NCI-H1105 (cell line): ENCODE measurements around the gene TTLL7.

Experiments
- DNase-seq: peaks from one replicate; lab custom pipeline; 2025; lab: John Stamatoyannopoulos, UW

Gene TTLL7

DNA sequence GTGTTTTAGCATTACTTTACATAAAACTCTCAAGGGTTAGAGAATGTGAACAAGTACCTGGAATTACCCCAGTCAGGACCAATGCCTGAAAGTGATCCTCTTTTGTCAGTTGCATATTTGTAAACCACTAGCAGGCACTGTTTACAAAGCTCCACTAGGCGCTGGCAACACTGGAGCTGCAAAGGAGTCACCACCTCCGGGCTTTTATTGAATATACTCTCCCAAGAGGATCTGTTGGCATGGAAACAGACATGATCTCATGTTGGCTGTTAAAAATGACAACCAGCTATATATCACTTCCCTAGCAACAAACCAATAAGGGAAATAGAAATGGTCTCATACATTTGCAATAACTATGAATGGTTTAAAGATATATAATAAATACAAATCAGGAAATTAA, 116.0 kb downstream of the TTLL7 start:
- DNase-seq, result no peak

DNA sequence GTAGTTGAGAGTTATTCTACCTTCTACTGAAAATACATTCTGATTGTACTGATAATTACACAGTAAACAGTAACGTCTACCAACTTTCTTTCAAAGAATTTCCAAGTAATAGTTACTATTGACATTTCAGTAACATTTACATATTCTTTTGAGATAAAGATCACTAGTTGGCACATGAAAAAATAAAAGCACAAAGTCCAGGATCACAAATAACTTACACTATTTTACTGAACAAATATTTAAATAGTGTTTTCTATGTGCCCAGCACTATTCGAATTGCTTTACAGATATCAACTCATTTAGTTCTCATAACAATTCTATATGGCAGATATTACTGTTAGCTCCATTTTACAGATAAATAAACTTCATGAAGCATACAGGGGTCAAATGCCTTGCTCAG, 126.4 kb downstream of the TTLL7 start:
- DNase-seq, result no peak

DNA sequence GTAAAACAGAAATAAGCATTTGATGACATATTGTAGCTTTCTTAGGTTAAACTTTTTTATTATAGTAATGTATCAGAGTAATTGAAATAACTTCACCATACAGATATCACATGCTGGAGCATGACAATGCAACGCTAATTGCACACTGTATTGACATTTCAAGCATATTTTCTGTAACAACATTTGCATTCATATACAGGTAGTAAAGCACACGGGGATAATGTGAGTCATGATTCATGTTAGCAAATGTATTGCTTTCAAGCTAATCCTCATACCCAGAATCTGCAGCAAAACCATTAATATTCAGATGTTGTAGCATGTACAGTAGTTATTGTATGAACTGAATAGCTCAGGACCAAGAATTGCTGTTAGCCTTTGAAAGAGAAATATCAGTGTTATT, 133.9 kb downstream of the TTLL7 start:
- no peak for DNase-seq

DNA sequence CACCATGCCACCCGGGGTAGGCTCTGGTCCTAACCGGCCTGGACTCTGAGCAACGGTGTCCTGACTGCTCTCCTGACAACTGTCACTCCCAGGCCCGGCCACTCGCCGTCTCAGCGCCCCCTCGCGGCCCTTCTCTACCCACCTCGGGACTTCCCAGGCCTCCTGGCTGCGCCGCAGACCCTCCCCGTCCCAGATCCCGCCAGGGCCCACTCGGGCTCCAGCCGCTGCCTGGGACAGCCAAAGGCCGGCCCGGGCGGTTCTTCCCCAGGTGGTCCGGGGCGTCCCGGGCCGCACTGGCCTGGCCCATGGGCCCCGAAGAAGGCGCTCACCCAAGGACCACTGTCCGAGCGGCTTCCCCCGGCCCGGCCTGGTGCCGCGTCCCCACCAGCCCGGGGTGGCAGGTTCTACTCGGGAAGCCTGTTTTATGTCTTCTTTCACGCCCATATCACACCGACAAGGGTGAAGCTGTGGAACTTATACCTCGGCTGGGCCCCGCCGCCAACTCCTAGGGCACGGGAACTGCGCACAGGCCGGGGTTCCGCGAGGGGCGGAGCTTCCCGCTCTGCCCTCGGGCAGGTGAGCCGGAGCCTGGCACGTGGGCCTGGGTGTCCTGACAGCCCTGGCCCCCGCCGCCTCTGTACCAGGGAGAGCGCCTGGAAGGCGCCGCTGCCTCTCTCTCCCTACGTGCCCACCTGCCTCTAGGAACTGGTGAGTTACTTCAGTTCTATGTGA, 138.3 kb downstream of the TTLL7 start:
- no peak for DNase-seq

DNA sequence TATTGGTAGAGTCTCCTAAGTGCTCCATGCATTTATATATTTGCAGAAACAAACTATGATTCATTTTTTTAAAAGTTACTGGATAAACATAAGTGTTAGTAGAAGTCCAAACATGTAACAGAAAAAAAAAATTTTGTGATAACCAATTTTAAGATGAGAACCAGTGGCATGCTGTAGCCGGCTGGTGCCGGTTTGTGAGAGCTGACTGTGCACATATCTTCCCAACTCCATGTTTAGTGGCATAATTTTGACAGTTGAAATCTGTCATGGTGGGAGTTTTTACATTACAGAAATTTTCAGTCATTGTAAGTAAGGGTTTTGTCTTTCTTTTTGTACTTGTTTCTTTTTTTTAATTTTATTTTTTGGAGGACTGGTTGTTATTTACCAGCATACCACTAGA, 141.2 kb downstream of the TTLL7 start:
- no peak for DNase-seq

DNA sequence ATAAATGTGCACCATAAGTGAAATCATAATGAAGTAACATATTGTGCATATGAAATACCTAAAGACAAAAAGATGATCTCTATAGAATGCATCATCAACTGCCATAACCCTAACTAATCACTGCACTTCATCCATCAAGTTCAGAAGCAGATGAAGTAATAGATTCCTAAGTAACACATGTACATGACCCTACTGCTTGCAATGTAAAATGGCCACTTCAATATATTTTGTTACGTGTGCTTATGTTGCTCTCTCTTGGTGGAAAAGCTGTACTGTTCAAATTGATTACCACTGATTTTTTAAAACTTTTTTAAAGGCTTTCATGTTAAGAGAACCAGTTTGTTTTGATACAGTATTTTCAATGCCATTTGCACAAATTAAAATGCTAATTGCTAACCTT, 141.8 kb downstream of the TTLL7 start:
- peak; percentile 15 for DNase-seq

DNA sequence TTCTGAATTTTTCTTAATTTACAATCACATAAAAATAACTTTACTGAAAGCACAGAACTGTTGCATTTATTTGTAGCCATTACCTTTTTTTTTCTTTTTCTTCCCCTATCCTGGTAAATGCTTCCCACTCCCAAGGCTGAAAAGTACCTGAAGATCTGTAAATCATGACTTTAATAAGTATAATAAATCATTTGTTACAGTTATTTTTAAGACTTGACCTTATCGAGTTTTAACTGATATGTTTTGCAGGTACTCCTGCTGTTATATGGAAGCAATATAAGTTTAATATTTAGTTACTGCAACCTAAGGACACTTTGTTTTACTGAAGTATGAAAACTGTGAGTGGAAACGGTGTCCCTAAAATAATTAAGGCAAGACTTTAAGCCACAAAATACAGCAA, 142.6 kb downstream of the TTLL7 start:
- DNase-seq, result no peak

DNA sequence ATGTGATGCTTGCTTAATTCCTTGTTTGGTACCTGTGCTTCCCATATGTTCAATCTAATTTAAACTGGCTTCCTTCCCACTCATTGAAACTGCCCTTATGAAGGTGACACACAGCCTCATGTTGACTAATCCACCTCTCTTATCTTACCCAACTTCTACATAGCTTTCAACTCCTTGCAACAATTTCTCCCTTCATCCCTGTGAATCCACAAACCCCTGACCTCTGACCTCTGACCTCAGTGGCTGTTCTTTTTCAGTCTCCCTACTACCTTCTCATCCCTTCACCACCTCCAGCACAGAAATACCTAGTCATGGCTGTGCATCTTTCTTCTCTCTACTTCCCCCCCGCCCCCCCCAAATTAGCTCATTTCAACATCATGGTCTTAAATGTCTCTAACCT, 144.5 kb downstream of the TTLL7 start:
- no peak for DNase-seq

DNA sequence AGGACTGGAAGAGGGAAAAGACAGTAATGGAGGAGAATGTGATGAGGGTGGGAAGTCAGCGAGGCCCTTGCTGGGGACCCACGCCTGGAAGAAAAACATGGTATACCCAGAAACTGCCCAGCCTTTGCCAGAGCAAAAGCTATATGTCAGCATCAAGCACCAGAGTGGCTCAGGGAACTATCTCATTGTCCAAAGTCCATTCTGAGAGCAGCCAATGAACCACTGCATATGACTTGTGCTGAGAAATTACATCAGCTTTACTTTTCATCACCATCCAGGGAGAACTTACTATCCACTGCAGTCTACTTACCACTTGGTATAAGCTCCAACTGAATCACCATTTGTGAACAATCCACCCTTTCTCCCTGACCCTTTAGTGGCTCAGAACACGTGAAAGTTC, 148.1 kb downstream of the TTLL7 start:
- no peak for DNase-seq

DNA sequence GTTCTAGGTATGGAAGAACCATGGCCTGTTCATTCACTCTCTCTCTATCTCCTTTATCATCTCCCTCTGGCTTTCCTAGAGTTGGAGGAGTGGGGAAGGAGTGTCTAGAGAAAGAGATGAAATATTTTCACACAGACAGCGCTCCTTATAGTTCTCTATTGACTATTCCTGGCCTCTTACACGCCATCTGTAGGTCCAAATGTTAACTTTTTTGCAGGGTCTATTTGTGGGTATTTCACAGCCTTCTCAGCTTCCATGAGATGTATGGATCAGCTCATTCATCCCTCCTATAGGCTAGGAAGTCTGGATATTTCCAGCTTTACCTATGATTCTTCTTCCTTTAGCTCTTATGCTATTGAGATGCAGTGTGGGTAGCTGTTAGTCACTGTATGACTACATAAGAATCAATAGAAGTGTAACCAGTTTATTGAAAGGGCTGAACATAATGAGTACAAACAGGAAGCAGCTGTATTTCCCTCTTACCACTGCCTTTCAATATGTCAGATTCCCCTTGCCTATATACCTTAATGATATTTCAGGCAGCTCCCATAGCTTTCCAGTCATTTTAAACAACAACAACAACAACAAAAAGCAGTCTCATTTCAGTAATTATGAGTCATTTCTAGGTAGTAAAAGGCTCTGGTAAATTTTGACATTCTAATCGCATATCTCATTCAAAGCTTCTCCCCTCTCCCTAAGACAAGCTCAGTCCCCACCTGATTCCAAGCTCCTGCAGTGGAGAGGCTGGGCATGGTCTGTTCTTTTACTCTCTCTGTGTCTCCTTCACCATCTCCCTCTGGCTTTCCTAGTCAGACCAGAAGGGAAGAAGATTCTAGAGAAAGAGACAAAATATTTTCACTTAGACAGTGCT, 149.5 kb downstream of the TTLL7 start:
- no peak for DNase-seq

DNA sequence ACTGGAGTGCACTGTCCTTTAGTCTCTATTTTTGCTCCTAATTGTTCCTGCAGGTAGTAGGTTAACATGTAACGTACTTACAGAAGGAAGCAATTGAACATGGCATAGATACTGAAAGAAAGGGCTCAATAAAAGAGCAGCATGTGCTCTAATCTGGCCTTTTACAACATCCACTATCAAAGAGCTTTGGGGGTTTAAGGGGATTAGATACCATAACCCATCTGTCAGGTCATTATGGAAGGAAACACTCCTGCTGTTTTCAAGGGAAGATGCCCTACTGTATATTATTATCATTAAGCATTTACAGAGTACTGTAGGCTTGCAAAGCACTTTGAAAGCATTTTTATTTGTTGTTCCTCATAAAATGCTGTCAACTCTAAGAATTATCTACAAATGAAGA, 152.8 kb downstream of the TTLL7 start:
- no peak for DNase-seq

DNA sequence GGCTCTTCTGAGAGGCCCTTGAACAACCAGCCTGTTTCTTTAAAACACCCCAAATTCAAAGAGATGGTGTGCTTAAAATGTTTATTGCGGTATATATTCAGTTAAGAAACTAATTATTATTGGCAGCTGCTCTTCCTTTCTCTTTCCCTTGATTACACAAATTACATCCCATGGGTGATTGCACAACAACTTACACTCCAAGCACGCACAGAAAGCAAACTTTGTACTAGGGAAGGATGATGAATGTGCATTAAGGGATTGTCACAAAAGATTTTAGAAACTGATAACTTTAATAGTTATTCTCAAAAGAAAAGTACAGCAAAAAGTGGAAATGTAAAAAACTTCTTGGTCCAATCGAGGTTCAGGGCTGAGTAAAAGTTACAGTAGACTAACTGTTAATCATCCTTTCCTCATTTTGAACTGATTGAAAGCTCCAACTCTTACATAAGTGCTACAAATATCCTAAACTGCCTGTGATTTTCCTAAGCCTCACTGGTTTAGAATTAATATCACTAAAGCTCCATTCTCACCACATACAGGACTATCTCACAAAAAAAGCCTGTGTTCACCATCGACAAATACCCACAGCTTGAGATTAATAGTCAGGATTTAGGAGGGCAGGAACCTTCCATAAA, 153.4 kb downstream of the TTLL7 start:
- DNase-seq, result peak; percentile 18

DNA sequence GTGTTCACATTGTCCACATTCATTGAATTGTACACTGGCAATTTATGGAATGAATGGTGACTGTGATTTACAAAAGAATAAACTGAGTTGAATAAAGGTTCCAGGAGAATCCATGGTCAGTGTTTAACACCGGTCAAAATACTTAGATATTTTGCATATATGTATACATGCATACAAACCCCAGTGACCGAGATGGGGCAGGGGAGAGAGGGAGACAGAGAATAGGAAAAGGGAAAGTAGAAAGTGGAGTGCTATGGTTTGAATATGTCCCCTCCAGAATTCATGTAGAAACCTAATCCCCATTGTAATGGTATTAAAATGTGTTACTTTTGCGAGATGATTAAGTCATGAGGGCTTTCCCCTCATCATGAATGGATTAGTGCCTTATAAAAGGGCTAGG, 154.4 kb downstream of the TTLL7 start:
- DNase-seq, result no peak

DNA sequence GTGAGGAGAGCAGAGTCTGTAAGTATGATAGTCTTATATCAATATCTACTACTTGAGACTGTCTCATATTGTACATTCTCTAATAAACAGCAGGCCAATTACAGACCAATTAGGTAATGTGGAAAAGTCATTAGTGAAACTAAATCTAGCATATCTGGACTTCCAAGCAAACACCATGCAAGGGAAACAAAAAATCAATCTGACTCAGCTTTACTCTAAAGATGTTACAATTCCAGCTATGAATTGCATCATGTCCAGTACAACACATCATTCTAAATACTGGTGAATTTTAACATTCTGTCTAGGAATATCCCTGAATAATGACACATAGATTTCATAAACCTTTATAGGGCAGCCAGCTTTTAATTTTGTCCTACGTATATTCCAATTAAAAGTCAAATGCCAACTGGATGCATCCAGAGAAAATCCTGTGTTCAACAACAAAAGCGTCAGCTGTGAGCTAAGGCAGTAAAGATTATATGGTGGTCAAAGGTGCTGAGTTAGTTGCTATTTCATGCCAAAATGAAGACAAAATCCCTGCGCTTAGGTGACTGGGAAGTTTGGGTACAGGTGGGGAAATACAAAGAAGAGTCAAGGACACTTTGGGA, 159.3 kb downstream of the TTLL7 start:
- DNase-seq, result peak; percentile 13

DNA sequence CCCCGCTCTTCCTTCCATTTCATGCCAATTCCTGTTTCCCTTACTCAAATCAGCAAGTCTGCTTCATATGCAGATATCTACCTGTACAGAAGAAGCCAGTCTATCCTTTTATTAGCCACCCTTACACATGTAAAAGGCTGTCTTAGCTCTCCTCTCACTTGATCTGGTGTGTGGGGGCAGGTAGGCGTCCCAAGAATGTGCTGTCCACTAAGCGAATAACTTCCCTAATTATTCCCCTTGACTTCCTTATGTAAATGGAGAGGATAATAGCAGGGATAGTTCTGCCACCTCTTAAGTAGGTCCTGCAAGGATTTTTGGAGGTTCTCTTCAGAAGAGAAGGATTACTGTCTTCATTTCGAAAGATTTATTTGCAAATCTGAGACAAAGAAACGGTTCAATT, 160.4 kb downstream of the TTLL7 start:
- no peak for DNase-seq

DNA sequence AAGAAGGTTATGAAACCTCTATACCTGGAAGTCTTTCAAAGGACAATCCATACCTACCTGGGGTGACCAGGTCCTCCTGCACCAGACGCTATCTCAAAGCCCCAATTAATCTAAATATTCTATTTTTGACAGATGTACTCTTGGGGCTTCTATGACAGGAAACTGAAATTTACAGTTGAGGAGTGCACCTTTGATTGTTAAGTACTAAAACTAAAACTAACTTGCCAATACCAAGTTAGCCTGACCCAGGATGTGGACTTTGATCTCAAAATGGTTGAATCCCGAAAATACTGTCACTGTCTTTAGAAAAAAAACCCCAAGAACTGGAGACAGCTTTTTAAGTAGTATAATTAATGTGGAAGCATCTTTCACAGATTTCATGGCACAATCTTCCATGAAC, 162.4 kb downstream of the TTLL7 start:
- DNase-seq, result no peak

DNA sequence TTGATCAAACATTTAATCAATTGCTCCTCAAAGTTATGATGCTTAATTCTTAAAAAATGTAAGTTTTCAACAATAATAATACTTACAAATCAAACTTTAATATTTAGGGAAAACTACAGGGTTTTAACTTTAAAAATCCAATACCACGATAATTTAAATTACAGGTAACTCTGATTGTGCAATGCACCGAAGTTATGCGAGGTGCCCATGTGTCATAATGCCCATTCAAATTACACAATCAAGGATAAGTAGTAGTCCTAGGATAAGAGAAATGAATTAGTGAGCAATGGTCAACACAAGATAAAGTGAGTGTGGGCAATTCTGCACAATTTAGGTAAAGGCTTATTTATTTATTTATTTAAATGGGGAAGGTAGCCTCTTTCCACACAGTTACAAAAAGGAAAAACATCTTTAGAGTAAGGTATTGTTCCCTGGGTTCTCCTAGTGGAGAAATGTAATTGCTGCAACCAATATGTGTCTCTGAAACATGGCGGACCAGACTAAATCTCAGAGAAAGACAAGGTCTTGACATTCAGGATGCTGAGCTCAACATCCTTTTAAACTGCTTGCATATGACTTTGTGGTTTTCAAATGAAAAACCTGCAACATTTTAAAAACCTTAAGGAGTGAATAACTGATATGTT, 164.2 kb downstream of the TTLL7 start:
- no peak for DNase-seq

DNA sequence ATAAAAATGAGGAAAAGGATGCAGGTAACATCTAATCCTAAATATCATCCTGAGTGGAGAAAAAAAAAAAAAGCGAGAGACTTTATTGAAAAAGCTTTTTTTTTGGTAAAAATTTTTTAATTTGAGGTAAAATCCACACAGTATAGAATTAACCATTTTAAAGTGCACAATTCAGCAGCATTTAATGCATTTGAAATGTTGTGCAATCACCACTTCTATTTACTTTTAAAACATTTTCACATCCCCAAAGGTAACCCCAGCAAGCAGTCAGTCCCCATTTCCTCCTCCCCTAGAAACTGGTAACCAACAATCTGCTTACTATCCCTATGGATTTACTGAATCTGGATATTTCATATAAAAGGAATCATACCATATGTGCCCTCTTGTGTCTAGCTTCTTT, 166.7 kb downstream of the TTLL7 start:
- no peak for DNase-seq

DNA sequence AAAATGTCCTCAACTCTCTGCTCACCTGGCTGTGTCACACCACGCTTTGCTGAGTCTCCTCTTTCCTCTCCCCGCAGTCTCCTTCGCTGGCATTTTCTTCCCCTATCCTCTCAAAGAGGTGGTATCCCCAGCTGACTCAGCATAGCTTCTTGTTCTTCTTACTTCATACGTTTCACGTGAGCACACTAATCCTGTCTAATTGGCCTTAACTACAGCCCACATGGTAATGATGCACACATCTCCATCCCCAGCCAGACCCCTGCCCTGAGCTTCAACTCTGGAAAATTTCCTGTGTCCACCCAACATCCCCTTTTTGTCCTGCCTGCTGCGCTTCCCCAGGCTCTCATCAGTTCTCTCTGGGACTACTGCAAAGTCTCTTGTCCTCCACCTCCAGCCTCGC, 169.8 kb downstream of the TTLL7 start:
- DNase-seq, result no peak

DNA sequence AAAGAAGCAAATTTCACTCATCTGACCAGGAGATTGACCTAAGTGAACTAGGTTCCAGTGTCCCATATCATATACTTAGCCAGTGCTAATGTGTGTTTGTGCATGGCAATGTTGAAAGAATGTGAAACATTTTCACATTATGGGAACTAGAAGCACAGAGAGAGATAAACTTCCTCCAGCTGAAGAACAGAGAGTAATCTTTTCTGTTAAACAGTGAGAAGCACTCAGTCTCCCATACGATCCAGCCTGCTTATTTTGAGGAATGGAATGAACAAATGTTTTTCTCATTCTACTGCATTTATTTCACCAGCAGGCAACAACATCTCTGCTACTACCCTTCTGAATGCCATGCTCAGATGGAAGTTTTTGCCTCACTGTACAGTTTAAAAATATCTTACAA, 170.5 kb downstream of the TTLL7 start:
- DNase-seq, result no peak

DNA sequence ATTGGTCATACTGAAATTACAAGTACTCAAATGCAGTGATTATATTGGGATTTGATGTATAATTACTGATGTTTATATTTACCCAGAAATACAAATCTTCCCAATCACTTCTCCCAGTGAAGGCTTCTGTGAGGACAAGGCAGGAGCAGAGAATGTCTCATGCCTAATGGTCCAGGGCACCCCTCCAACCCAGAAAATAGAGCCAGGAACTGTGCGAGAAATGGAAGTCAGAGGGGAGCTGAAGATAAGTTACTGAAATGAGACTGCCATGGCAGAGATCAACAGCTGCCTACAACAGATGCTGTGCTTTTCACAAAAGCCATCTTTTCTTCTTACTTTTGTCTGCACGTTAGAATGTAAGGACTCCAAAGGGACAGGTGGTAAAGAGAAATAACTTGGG, 171.2 kb downstream of the TTLL7 start:
- no peak for DNase-seq

DNA sequence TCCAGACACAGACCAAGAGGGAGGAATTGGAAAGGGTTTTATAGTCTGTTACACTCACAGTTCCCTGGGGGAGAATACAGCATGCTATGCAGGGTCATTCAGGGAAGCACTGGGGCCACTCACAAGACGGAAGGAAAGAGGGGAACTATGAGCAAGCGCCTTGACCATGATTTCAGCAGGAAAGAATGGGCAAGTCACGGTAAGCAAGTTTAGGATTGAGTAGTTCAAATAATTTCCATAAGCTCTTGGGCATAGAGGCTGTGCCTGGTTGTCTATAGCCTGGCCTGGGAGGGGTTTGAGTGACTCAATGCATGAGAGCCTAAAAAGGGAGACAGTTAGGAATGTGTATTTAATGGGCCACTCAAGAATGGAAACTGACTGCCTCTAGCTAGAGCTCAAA, 176.7 kb downstream of the TTLL7 start:
- DNase-seq, result no peak
